Calu3 (cell line): ENCODE measurements around the gene MRGPRE. TPM values are rescaled to one million over a fixed set of nuclear protein-coding genes. Genes with fewer than 3 reads are reported as not detected.
"Not testable (repeated sequence)": the region's sequence is repeated elsewhere in the genome, so short reads cannot be mapped to it uniquely, and the experiment has no call there.

Source experiments
- Bru-seq: library from RNA; stranded (reverse); fragments of 400-500 nt; gene quantifications from one replicate; lab custom pipeline; 2021; lab: Mats Ljungman, UMichigan
- BruChase-seq, 2 experiments: library from RNA; stranded (reverse); fragments of 400-500 nt; gene quantifications; one replicate each; lab custom pipeline; 2021; lab: Mats Ljungman, UMichigan
- BruUV-seq: library from RNA; stranded (reverse); fragments of 400-500 nt; replicated peaks from 2 replicates; lab custom pipeline; 2021; lab: Mats Ljungman, UMichigan
- CTCF ChIA-PET: fragments of 300-600 bp; sonication (Branson Sonifier 250); formaldehyde crosslinking; loops from one replicate; lab custom pipeline; 2022; ENCODE audit warnings: antibody characterized with exemption; lab: Charles Lee
- DNase-seq: peaks from one replicate; pipeline ENCODE4 v3.0.0; 2022
- H3K27ac Mint-ChIP-seq: one replicate; pipeline ENCODE4 v1.8.0; 2022; ENCODE audit warnings: mixed read lengths; ENCODE audit not compliant: unreplicated experiment
- H3K27me3 Mint-ChIP-seq: one replicate; pipeline ENCODE4 v1.8.0; 2022; ENCODE audit warnings: mixed read lengths; ENCODE audit not compliant: unreplicated experiment
- H3K36me3 Mint-ChIP-seq: one replicate; pipeline ENCODE4 v1.8.0; 2022; ENCODE audit warnings: mild to moderate bottlenecking, moderate library complexity, mixed read lengths; ENCODE audit not compliant: insufficient read depth, unreplicated experiment
- H3K4me1 Mint-ChIP-seq: one replicate; pipeline ENCODE4 v1.8.0; 2022; ENCODE audit warnings: mild to moderate bottlenecking, low read depth, mixed read lengths; ENCODE audit not compliant: unreplicated experiment
- H3K4me3 Mint-ChIP-seq: one replicate; pipeline ENCODE4 v1.8.0; 2022; ENCODE audit warnings: mild to moderate bottlenecking, low read depth, moderate library complexity, mixed read lengths; ENCODE audit not compliant: unreplicated experiment
- H3K9me3 Mint-ChIP-seq: one replicate; pipeline ENCODE4 v1.8.0; 2022; ENCODE audit warnings: low read depth, mixed read lengths; ENCODE audit not compliant: unreplicated experiment
- CTCF ChIP-seq: fragments of 200-600 bp; IDR thresholded peaks from one replicate; pipeline ENCODE4 v1.8.0; 2022; ENCODE audit warnings: antibody characterized with exemption; ENCODE audit not compliant: unreplicated experiment
- intact Hi-C: fragments of 100-400 bp; cut with micrococcal nuclease; formaldehyde crosslinking; loops from one replicate; pipeline ENCODE4 v1.10.0; 2022; ENCODE audit not compliant: unreplicated experiment
- long read RNA-seq: library from polyadenylated mRNA; stranded (forward); transcript quantifications from one replicate; pipeline ENCODE4 v2.0.0, GENCODE V29; 2022
- total RNA-seq: library from RNA; stranded (reverse); gene quantifications from 2 replicates; pipeline ENCODE4 v1.2.3, GENCODE V29; 2022

MRGPRE gene, protein sequence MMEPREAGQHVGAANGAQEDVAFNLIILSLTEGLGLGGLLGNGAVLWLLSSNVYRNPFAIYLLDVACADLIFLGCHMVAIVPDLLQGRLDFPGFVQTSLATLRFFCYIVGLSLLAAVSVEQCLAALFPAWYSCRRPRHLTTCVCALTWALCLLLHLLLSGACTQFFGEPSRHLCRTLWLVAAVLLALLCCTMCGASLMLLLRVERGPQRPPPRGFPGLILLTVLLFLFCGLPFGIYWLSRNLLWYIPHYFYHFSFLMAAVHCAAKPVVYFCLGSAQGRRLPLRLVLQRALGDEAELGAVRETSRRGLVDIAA
- not detected in 2 replicates for total RNA-seq
- not detected for Bru-seq, nascent RNA
- percentile 8 among the genes with signal in this experiment for BruChase-seq, experiment 1, labeled RNA remaining after a 6-hour chase
- BruChase-seq, experiment 2, labeled RNA remaining after a 2-hour chase: not detected
- long read RNA-seq: 0 reads

- H3K4me3 Mint-ChIP-seq: no peak within 1 kb of the TSS
- no TSS peak for BruUV-seq
- H3K27me3 Mint-ChIP-seq: peaks cover 89% of the 10 kb centered on the region
- CTCF ChIA-PET: no interaction called here
- intact Hi-C loops: no loop called here
- DNase-seq: no peak
- no peaks in the 10 kb centered on the region for H3K36me3 Mint-ChIP-seq
- no peak within 1 kb of the TSS for H3K27ac Mint-ChIP-seq
- H3K4me1 Mint-ChIP-seq: no peaks in the 10 kb centered on the region
- no peaks in the 10 kb centered on the region for H3K9me3 Mint-ChIP-seq
- TF ChIP-seq CTCF: no peak
These were observed at the start of gene MRGPRE for GRCh38 chr11:3231851-3232744. MRGPRE (minus strand) TSS chr11:3232417; CDS start chr11:3228799, 3,618 bp downstream.

GRCh38 chr11:3281146-3281545 lies 48.9 kb upstream of the MRGPRE start:
- H3K4me1 Mint-ChIP-seq, intact Hi-C loops, CTCF ChIA-PET, H3K36me3 Mint-ChIP-seq, H3K27ac Mint-ChIP-seq, H3K4me3 Mint-ChIP-seq, H3K9me3 Mint-ChIP-seq, H3K27me3 Mint-ChIP-seq, DNase-seq: not testable (repeated sequence)
- TSS peak; percentile 78 for BruUV-seq

GRCh38 chr11:3280662-3281061 lies 48.4 kb upstream of the MRGPRE start:
- H3K27ac Mint-ChIP-seq, H3K36me3 Mint-ChIP-seq, H3K9me3 Mint-ChIP-seq, H3K4me1 Mint-ChIP-seq, H3K4me3 Mint-ChIP-seq, CTCF ChIA-PET, DNase-seq, intact Hi-C loops, H3K27me3 Mint-ChIP-seq: not testable (repeated sequence)
- TSS peak; percentile 95 for BruUV-seq

DNA sequence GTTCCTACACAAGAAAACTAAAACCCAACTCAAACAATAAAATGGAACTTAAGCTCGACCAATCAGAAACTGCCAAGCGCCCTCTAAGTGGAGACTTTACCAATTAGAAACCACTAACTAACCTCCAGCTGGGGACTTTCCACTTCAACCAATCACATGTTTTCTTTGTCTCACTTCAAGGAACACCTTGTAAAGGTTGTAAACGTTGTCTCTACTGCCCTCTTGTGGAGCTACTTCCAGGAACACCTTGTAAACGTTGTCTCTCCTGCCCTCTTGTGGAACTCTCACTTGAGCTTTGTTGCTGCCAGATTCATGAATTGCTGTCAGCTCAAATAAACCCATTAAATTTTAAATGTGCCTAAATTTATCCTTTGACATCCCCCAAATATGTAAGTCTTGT lies 46.7 kb upstream of the MRGPRE start:
- CTCF ChIA-PET, intact Hi-C loops: not testable (repeated sequence)

DNA sequence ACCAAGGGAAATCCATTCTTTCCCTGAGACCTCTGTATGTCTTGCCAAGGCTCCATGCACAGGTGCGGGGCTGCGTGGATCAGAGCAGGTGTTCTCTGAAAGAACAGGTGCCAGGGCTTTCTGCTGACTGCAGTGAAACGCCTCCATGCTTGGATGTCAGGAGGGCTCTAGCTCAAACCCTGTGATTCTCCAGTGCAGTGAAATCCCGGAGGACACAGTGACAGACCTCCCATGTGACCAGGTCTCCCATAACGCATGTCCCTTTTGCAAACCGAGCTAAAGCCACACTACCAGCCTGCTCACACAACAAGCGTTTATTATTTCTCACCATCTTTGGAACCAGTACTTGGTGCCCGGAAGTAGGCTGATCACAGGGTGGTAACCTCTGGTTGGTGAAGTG lies 41.4 kb upstream of the MRGPRE start:
- H3K27me3 Mint-ChIP-seq, intact Hi-C loops, H3K9me3 Mint-ChIP-seq, DNase-seq, H3K4me3 Mint-ChIP-seq, H3K27ac Mint-ChIP-seq, H3K36me3 Mint-ChIP-seq, BruUV-seq, CTCF ChIA-PET, H3K4me1 Mint-ChIP-seq: not testable (repeated sequence)

More for the DNA sequence above, 46.7 kb upstream of the MRGPRE start:
- H3K4me3 Mint-ChIP-seq, H3K27ac Mint-ChIP-seq, DNase-seq, H3K9me3 Mint-ChIP-seq, H3K36me3 Mint-ChIP-seq, BruUV-seq, H3K27me3 Mint-ChIP-seq, H3K4me1 Mint-ChIP-seq: not testable (repeated sequence)

GRCh38 chr11:3262548-3262947 lies 30.3 kb upstream of the MRGPRE start:
- H3K4me3 Mint-ChIP-seq, H3K36me3 Mint-ChIP-seq, H3K9me3 Mint-ChIP-seq, BruUV-seq, H3K27ac Mint-ChIP-seq, CTCF ChIA-PET, H3K27me3 Mint-ChIP-seq, intact Hi-C loops, DNase-seq, H3K4me1 Mint-ChIP-seq: not testable (repeated sequence)

DNA sequence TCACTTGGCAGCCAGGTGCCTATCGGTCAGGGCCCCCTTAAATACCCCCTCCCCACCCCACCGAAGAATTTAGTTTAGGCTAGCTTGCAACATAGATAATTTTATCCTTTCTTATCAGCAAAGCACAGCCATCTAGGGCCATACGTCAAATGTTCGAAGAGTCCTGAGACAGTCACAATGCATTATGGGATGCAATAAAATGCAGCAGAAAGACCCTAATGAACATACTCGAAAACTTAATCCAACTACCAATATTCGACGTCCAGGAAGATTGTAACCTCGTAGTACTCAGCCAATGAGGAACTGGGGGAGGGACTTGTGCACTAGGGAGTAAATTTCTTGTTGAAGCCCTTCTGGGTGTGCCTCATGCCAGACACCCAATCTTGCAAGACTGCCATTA lies 29.6 kb upstream of the MRGPRE start:
- CTCF ChIA-PET, H3K27me3 Mint-ChIP-seq, BruUV-seq, H3K36me3 Mint-ChIP-seq, H3K4me3 Mint-ChIP-seq, H3K4me1 Mint-ChIP-seq, H3K27ac Mint-ChIP-seq, DNase-seq, intact Hi-C loops, H3K9me3 Mint-ChIP-seq: not testable (repeated sequence)

GRCh38 chr11:3257509-3257908 lies 25.3 kb upstream of the MRGPRE start:
- H3K27ac Mint-ChIP-seq, H3K27me3 Mint-ChIP-seq, H3K9me3 Mint-ChIP-seq, intact Hi-C loops, H3K4me3 Mint-ChIP-seq, H3K4me1 Mint-ChIP-seq, CTCF ChIA-PET, BruUV-seq, H3K36me3 Mint-ChIP-seq, DNase-seq: not testable (repeated sequence)
